WTC11 (cell line): ENCODE measurements around the gene MAGEB3. TPM values are rescaled to one million over a fixed set of nuclear protein-coding genes. Genes with fewer than 3 reads are reported as not detected.

Experiments used
- ATAC-seq: fragments of 200-7000 bp; cut with Tn5 transposase; 2 replicates; pipeline ENCODE4 v1.10.0; 2021; ENCODE audit warnings: mild to moderate bottlenecking, moderate library complexity
- CTCF ChIA-PET: fragments of 300-600 bp; sonication (Branson Sonifier 250); formaldehyde crosslinking; loops from one replicate; lab custom pipeline; 2021; ENCODE audit warnings: antibody characterized with exemption; lab: Charles Lee
- POLR2A ChIA-PET: fragments of 350-600 bp; sonication (Branson Sonifier 250); formaldehyde crosslinking; loops from one replicate; lab custom pipeline; 2021; ENCODE audit warnings: antibody characterized with exemption; lab: Charles Lee
- DNase-seq: peaks from one replicate; pipeline ENCODE4 v3.0.0; 2021; ENCODE audit warnings: low spot score
- H3K27ac Mint-ChIP-seq: 2 replicates; pipeline ENCODE4 v1.8.0; 2021; ENCODE audit warnings: mixed read lengths
- H3K27me3 Mint-ChIP-seq: 2 replicates; pipeline ENCODE4 v1.8.0; 2021; ENCODE audit warnings: low read depth, mild to moderate bottlenecking, moderate library complexity, mixed read lengths
- H3K36me3 Mint-ChIP-seq: 2 replicates; pipeline ENCODE4 v1.8.0; 2021; ENCODE audit warnings: mixed read lengths
- H3K4me1 Mint-ChIP-seq: 2 replicates; pipeline ENCODE4 v1.8.0; 2022; ENCODE audit warnings: mixed read lengths
- H3K4me3 Mint-ChIP-seq: 2 replicates; pipeline ENCODE4 v1.8.0; 2021; ENCODE audit warnings: mild to moderate bottlenecking, moderate library complexity, mixed read lengths
- H3K9me3 Mint-ChIP-seq: 2 replicates; pipeline ENCODE4 v1.8.0; 2021; ENCODE audit warnings: mixed read lengths
- CREB1 ChIP-seq: sonication (generic); formaldehyde crosslinking; IDR thresholded peaks from 2 replicates; pipeline ENCODE4 v1.8.0; 2023; ENCODE audit warnings: mild to moderate bottlenecking, missing genetic modification reagents
- CREM ChIP-seq: sonication (generic); formaldehyde crosslinking; IDR thresholded peaks from 2 replicates; pipeline ENCODE4 v1.8.1; 2022; ENCODE audit warnings: mild to moderate bottlenecking, missing genetic modification reagents, moderate library complexity
- EMX1 ChIP-seq: fragments of 250-450 bp; sonication (Bioruptor Pico); IDR thresholded peaks from 2 replicates; pipeline ENCODE4 v1.8.0; 2021; ENCODE audit warnings: mild to moderate bottlenecking
- GRHL2 ChIP-seq: fragments of 250-450 bp; sonication (Bioruptor Pico); IDR thresholded peaks from 2 replicates; pipeline ENCODE4 v1.8.0; 2022; ENCODE audit warnings: mild to moderate bottlenecking, moderate library complexity; ENCODE audit not compliant: insufficient replicate concordance, severe bottlenecking
- MXD4 ChIP-seq: fragments of 250-450 bp; sonication (Bioruptor Pico); IDR thresholded peaks from 2 replicates; pipeline ENCODE4 v1.8.0; 2021; ENCODE audit warnings: mild to moderate bottlenecking, moderate library complexity, borderline replicate concordance
- NFYB ChIP-seq: sonication (generic); formaldehyde crosslinking; conservative IDR thresholded peaks from 2 replicates; pipeline ENCODE4 v1.8.0; 2022; ENCODE audit warnings: low read depth, missing genetic modification reagents
- NR2C2 ChIP-seq: sonication (generic); formaldehyde crosslinking; IDR thresholded peaks from 2 replicates; pipeline ENCODE4 v1.8.0; 2022; ENCODE audit warnings: mild to moderate bottlenecking, missing genetic modification reagents
- OVOL2 ChIP-seq: fragments of 250-450 bp; sonication (Bioruptor Pico); IDR thresholded peaks from 2 replicates; pipeline ENCODE4 v1.9.0; 2021; ENCODE audit warnings: mild to moderate bottlenecking, borderline replicate concordance
- TCF7 ChIP-seq: sonication (generic); formaldehyde crosslinking; IDR thresholded peaks from 2 replicates; pipeline ENCODE4 v1.8.0; 2022; ENCODE audit warnings: mild to moderate bottlenecking, low read depth, missing genetic modification reagents, moderate library complexity
- TP53 ChIP-seq: sonication (generic); formaldehyde crosslinking; IDR thresholded peaks from 2 replicates; pipeline ENCODE4 v1.8.1; 2023; ENCODE audit warnings: mild to moderate bottlenecking, missing genetic modification reagents
- ZBTB21 ChIP-seq: sonication (generic); formaldehyde crosslinking; IDR thresholded peaks from 2 replicates; pipeline ENCODE4 v1.8.1; 2023; ENCODE audit warnings: mild to moderate bottlenecking, missing genetic modification reagents, borderline replicate concordance
- ZNF281 ChIP-seq: sonication (generic); formaldehyde crosslinking; IDR thresholded peaks from 2 replicates; pipeline ENCODE4 v1.8.0; 2023; ENCODE audit warnings: mild to moderate bottlenecking, missing genetic modification reagents
- ZNF317 ChIP-seq: sonication (generic); formaldehyde crosslinking; IDR thresholded peaks from 2 replicates; pipeline ENCODE4 v1.8.1; 2023; ENCODE audit warnings: low read depth, mild to moderate bottlenecking, moderate library complexity, missing genetic modification reagents, borderline replicate concordance
- ZNF396 ChIP-seq: fragments of 250-450 bp; sonication (Bioruptor Pico); IDR thresholded peaks from 2 replicates; pipeline ENCODE4 v1.8.0; 2021; ENCODE audit warnings: mild to moderate bottlenecking, moderate library complexity, borderline replicate concordance
- ZNF425 ChIP-seq: fragments of 250-450 bp; sonication (Bioruptor Pico); conservative IDR thresholded peaks from 2 replicates; pipeline ENCODE4 v1.9.0; 2021; ENCODE audit warnings: mild to moderate bottlenecking
- total RNA-seq: library from RNA; stranded (reverse); gene quantifications from 3 replicates; pipeline ENCODE4 v1.2.3, GENCODE V29; 2021
- TF ChIP-seq, protein P1 (sequence below): fragments of 250-450 bp; sonication (Bioruptor Pico); IDR thresholded peaks from 2 replicates; pipeline ENCODE4 v2.1.2; 2022; ENCODE audit warnings: mild to moderate bottlenecking, moderate library complexity
- TF ChIP-seq, protein P2 (sequence below): sonication (generic); formaldehyde crosslinking; IDR thresholded peaks from 2 replicates; pipeline ENCODE4 v1.8.1; 2022; ENCODE audit warnings: mild to moderate bottlenecking, missing genetic modification reagents, moderate library complexity, borderline replicate concordance
- TF ChIP-seq, protein P3 (sequence below): sonication (generic); formaldehyde crosslinking; IDR thresholded peaks from 2 replicates; pipeline ENCODE4 v1.8.1; 2023; ENCODE audit warnings: mild to moderate bottlenecking, missing genetic modification reagents, moderate library complexity
- TF ChIP-seq, protein P4 (sequence below): sonication (generic); formaldehyde crosslinking; IDR thresholded peaks from 2 replicates; pipeline ENCODE4 v1.8.1; 2023; ENCODE audit warnings: mild to moderate bottlenecking, missing genetic modification reagents
- TF ChIP-seq, protein P5 (sequence below): sonication (generic); formaldehyde crosslinking; IDR thresholded peaks from 2 replicates; pipeline ENCODE4 v1.8.0; 2022; ENCODE audit warnings: mild to moderate bottlenecking, missing genetic modification reagents

Gene MAGEB3
- total RNA-seq, 1 experiment from 2014 or later = 0.11 TPM

- no peak for TF ChIP-seq NR2C2 (CRISPR knock-in tag)
- no peak for TF ChIP-seq ZNF425 (CRISPR knock-in tag)
- TF ChIP-seq GRHL2 (CRISPR knock-in tag) = no peak
Observed at GRCh38 chrX:30262763-30263162, 32.3 kb downstream of the MAGEB3 start (continued).

GRCh38 chrX:30270639-30271038, 40.2 kb downstream of the MAGEB3 start:
- POLR2A ChIA-PET = no interaction called here
- no peak overlapping the region for H3K27ac Mint-ChIP-seq

More at GRCh38 chrX:30270639-30271038, 40.2 kb downstream of the MAGEB3 start:
- ATAC-seq (no peak), DNase-seq (no peak)
- H3K36me3 Mint-ChIP-seq = no peaks in the 10 kb centered on the region
- H3K4me3 Mint-ChIP-seq = no peak overlapping the region
- peaks cover 2% of the 10 kb centered on the region; the same call in 1 of the 2 replicates for H3K4me1 Mint-ChIP-seq
- no peaks in the 10 kb centered on the region; the same call in 1 of the 2 replicates for H3K27me3 Mint-ChIP-seq
- peaks cover 10% of the 10 kb centered on the region for H3K9me3 Mint-ChIP-seq
- TF ChIP-seq MXD4 (CRISPR knock-in tag) = no peak
- no peak for TF ChIP-seq ZNF396
- no peak for TF ChIP-seq CREM (CRISPR knock-in tag)
- TF ChIP-seq, protein P1, sequence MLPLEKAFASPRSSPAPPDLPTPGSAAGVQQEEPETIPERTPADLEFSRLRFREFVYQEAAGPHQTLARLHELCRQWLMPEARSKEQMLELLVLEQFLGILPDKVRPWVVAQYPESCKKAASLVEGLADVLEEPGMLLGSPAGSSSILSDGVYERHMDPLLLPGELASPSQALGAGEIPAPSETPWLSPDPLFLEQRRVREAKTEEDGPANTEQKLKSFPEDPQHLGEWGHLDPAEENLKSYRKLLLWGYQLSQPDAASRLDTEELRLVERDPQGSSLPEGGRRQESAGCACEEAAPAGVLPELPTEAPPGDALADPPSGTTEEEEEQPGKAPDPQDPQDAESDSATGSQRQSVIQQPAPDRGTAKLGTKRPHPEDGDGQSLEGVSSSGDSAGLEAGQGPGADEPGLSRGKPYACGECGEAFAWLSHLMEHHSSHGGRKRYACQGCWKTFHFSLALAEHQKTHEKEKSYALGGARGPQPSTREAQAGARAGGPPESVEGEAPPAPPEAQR (CRISPR knock-in tag) = no peak
- no peak for TF ChIP-seq ZNF281 (CRISPR knock-in tag)
- no peak for TF ChIP-seq TCF7
- no peak for TF ChIP-seq ZBTB21 (CRISPR knock-in tag)
- TF ChIP-seq, protein P2, sequence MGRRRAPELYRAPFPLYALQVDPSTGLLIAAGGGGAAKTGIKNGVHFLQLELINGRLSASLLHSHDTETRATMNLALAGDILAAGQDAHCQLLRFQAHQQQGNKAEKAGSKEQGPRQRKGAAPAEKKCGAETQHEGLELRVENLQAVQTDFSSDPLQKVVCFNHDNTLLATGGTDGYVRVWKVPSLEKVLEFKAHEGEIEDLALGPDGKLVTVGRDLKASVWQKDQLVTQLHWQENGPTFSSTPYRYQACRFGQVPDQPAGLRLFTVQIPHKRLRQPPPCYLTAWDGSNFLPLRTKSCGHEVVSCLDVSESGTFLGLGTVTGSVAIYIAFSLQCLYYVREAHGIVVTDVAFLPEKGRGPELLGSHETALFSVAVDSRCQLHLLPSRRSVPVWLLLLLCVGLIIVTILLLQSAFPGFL (CRISPR knock-in tag) = no peak
- TF ChIP-seq, protein P3, sequence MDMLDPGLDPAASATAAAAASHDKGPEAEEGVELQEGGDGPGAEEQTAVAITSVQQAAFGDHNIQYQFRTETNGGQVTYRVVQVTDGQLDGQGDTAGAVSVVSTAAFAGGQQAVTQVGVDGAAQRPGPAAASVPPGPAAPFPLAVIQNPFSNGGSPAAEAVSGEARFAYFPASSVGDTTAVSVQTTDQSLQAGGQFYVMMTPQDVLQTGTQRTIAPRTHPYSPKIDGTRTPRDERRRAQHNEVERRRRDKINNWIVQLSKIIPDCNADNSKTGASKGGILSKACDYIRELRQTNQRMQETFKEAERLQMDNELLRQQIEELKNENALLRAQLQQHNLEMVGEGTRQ = no peak
- no peak for TF ChIP-seq OVOL2
- TF ChIP-seq NFYB (CRISPR knock-in tag) = no peak
- TF ChIP-seq TP53 (CRISPR knock-in tag) = no peak
- no peak for TF ChIP-seq CREB1 (CRISPR knock-in tag)
- no peak for TF ChIP-seq EMX1 (CRISPR knock-in tag)
- TF ChIP-seq, protein P4, sequence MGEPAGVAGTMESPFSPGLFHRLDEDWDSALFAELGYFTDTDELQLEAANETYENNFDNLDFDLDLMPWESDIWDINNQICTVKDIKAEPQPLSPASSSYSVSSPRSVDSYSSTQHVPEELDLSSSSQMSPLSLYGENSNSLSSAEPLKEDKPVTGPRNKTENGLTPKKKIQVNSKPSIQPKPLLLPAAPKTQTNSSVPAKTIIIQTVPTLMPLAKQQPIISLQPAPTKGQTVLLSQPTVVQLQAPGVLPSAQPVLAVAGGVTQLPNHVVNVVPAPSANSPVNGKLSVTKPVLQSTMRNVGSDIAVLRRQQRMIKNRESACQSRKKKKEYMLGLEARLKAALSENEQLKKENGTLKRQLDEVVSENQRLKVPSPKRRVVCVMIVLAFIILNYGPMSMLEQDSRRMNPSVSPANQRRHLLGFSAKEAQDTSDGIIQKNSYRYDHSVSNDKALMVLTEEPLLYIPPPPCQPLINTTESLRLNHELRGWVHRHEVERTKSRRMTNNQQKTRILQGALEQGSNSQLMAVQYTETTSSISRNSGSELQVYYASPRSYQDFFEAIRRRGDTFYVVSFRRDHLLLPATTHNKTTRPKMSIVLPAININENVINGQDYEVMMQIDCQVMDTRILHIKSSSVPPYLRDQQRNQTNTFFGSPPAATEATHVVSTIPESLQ (CRISPR knock-in tag) = no peak
- TF ChIP-seq, protein P5, sequence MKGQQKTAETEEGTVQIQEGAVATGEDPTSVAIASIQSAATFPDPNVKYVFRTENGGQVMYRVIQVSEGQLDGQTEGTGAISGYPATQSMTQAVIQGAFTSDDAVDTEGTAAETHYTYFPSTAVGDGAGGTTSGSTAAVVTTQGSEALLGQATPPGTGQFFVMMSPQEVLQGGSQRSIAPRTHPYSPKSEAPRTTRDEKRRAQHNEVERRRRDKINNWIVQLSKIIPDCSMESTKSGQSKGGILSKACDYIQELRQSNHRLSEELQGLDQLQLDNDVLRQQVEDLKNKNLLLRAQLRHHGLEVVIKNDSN = no peak
- TF ChIP-seq ZNF317 = no peak
- CTCF ChIA-PET = no interaction called here
